Measurements from ENCODE around the gene JARID2. TPM values are rescaled to one million over a fixed set of nuclear protein-coding genes. Genes with fewer than 3 reads are reported as not detected.
"Not testable (repeated sequence)": the region's sequence is repeated elsewhere in the genome, so short reads cannot be mapped to it uniquely, and the experiment has no call there.

Gene JARID2
- polyA plus RNA-seq, 1 donor: 13.1 TPM

DNA sequence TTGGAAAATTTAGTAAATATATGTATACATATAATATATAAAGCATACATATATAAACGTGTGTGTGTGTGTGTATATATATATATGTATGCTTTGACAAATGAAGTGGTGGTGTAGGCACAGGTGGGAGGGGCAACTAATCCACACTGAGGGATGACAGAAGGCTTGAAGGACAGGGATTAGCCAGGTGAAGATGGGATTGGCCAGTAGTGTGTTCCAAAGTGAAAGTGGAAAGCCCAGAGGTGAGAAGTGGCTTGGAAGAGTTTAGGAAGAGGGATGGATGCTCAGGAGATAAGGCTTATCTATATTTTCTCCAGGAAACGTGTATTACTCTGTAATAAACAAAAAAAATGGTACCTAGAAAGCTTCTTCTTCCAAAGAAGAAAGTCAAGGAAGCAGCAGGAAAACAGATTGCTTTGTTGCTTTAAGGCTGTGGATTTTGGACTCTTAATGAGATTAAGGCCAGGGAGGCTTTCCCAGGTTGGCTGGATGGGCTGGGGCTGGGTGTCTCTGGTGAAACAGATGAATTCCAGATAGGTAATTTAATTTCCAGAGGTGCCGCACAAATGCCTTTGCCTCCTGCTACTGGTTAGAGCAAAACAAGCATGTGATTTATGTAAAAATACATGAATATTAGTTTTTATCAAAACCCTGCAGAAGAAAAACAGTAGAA, 63.9 kb downstream of the JARID2 start:
- DNase-seq (ENCODE audit: low read depth): no peak

DNA sequence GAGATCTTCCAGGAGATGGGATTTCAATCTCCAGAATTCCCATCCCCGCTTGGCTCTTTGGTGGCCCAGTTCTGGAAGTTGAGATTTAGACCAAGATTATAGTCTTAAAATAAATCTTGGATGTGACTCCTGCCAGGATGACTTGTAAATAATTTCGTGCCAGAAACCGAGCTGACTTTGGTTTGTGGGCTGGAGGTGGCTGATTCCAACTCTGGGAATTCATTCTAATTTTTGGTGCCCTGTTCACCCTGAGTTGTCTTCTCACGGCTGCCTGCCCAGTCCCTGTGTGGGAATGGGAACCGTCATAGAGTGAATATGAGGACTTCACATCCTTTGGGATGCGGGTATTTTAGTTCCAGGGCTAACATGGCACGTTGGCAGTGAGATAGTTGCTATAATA, 64.8 kb downstream of the JARID2 start:
- no peak for DNase-seq (ENCODE audit: low read depth)

GRCh38 chr6:15312500-15312899, 66.6 kb downstream of the JARID2 start:
- no peak for DNase-seq (ENCODE audit: low read depth)

- DNase-seq (ENCODE audit: low read depth): no peak
Measured at GRCh38 chr6:15313367-15313766, 67.5 kb downstream of the JARID2 start.

- DNase-seq (ENCODE audit: low read depth): no peak
Measured at GRCh38 chr6:15316754-15317153, 70.9 kb downstream of the JARID2 start.

- no peak for DNase-seq (ENCODE audit: low read depth)
Measured at GRCh38 chr6:15317251-15317650, 71.4 kb downstream of the JARID2 start.

DNA sequence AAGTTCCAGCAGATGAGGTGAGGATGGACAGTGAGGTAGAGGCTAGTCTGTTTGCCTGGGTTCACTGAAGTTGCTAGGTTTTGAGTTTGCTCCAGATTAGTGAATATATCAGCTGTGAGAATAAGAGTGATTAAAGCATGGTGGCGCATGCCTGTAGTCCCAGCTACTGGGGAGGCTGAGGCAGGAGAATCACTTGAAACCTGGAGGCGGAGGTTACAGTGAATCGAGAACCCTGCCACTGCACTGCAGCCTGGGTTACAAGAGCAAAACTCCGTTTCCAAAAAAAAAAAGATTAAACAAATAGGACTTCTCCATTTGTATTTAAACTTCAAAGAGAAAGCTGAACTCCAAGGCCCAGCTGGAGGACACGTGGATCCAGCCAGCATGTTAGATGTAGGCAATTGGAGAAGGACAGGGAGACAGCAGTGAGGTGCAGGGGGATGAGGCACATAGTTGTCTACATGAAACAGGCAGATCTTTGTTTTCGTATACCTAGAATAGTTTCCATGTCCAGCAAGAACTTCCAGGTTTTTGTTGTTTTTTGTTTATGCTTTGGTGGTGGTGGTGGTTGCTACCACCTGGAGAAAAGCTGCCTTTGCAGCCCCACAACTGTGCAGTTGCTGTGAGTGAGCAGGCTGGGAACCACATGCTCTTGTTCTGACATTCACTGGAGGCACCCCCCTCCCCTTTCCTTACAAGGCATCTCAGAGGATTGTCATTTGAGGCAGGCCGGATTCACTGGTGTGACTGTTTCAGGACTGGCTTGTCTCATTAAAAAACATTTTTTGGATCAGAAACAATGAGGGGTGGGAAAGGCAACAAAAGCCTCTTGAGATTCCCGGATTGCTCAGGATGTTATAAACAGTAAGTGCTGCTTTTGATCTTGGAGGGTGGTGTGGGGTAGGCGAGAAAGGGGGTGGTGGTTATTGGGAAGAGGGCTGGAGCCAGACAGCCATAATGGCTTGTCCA, 72.3 kb downstream of the JARID2 start:
- no peak for DNase-seq (ENCODE audit: low read depth)

DNA sequence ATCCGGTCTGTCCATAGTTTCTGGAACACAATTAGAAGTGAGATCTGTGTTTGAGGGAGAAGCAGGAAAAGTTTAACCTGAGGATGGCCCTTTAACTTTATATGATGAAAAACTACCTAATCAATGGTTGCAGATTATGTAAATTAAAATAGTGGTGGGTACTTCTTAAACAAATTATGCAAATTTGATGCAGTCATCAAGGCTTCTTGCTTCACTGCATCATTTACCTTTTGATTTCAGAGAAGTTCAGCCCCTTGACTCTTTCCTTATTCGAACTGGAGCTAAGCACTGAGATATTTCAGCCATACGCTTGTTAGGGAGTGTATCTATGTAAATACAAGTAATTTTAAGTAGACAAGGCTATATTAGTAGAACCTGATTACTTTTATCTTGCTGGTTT, 73.8 kb downstream of the JARID2 start:
- no peak for DNase-seq (ENCODE audit: low read depth)

GRCh38 chr6:15320693-15321092, 74.8 kb downstream of the JARID2 start:
- DNase-seq (ENCODE audit: low read depth): no peak

- no peak for DNase-seq (ENCODE audit: low read depth)
Measured at GRCh38 chr6:15322184-15322583, 76.3 kb downstream of the JARID2 start.

GRCh38 chr6:15322781-15323536, 77.1 kb downstream of the JARID2 start:
- no peak for DNase-seq (ENCODE audit: low read depth)

- not testable (repeated sequence) for DNase-seq (ENCODE audit: low read depth)
Measured at GRCh38 chr6:15323611-15324010, 77.7 kb downstream of the JARID2 start.

- no peak for DNase-seq (ENCODE audit: low read depth)
Measured at GRCh38 chr6:15324427-15324985, 78.6 kb downstream of the JARID2 start.

- DNase-seq (ENCODE audit: low read depth): no peak
Measured at GRCh38 chr6:15325540-15325955, 79.7 kb downstream of the JARID2 start.

DNA sequence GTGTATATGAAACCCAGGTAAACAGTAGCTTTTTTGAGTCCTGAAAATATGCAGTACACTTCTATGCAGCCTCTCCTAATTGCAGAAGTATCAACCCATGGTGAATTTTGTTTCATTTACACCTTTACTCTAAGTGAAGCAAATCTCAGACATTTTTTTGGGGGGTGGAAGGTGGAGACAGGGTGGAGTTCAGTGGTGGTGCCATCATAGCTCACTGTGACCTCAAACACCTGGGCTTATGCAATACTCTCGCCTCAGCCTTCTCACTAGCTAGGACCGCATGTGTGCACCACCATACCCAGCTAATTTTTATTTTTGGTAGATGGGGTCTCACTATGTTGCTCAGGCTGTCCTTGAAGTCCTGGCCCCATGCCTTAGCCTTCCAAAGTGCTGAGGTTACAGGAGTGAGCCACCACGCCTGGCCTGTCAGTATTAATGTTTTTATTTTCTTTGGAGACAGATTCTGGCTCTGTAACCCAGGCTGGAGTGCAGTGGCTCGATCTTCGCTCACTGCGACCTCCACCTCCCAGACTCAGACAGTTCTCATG, 80.3 kb downstream of the JARID2 start:
- DNase-seq (ENCODE audit: low read depth): no peak

- no peak for DNase-seq (ENCODE audit: low read depth)
Measured at GRCh38 chr6:15327271-15327670, 81.4 kb downstream of the JARID2 start.

DNA sequence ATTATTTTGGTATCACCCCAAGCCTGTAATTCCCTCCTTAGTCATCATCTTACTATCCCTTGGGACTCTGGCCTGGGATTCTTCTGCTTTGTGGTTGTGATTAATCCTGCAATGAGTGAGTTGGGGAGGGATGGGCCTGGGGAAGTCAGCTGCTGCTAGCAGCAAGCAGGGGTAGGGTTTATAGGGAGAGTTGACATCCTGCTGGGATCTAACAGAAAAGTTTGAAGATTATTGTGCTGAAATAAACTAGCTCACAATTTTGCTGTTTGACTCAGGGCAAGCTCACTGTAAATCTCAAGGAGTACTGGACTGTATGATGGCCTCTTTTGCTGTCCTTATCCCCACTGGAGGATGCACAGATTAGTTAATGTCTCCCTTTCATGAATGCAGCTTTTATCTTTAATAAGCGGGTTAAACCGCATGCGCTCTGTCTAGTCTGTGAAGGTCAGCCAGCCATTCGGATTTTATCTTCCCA, 83.4 kb downstream of the JARID2 start:
- DNase-seq (ENCODE audit: low read depth): no peak

- no peak for DNase-seq (ENCODE audit: low read depth)
Measured at GRCh38 chr6:15330174-15330944, 84.5 kb downstream of the JARID2 start.

DNA sequence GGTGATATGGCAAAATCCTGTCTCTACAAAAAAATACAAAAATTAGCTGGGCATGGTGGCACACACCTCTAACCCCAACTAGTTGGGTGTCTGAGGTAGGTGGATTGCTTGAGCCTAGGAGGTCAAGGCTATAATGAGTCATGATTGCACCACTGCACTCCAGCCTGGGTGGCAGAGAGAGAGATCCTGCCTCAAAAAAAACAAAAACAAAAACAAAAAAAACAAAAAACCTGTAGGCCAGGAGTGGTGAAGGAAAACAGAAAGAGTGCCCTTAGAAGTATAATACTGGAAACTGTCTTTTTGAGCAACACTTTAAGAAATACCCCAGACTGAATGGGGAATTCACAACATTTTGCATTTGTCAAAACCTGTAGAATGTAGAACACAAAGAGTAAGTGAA, 85.3 kb downstream of the JARID2 start:
- no peak for DNase-seq (ENCODE audit: low read depth)

DNA sequence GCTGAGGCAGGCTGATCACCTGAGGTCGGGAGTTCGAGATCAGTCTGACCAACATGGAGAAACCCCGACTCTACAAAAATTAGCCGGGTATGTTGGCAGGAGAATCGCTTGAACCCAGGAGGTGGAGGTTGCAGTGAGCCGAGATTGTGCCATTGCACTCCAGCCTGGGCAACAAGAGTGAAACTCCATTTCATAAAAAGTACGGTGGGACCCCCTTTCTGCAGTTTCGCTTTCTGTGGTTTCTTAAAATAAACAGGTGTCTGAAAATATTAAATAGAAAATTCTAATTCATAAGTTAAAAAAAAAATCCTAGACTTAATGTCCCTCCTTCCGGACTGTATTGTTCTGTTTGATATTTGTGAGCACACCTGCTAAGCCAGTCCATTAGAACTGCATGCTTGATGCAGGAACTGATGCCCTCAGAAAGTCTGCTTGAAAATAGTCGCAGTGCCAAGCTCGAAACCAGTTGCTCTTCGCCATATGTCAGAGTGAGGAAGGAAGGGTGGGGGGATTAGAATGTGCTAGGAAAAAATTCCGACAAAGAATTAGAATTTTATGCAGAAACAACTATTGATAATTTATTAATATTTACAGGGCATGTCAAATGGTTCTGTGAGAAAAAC, 85.9 kb downstream of the JARID2 start:
- no peak for DNase-seq (ENCODE audit: low read depth)

All from forelimb muscle (tissue), 1 donor.